Raji (cell line): ENCODE data around the gene AADACL2.

Experiments used
- POLR2A ChIP-seq: IDR thresholded peaks from 2 replicates; pipeline ENCODE4 v1.6.1; 2011; ENCODE audit warnings: low read depth, low read length, control low read depth; ENCODE audit not compliant: insufficient read depth

AADACL2 gene

GRCh38 chr3:151777880-151778279 lies 44.2 kb downstream of the AADACL2 start:
- no peak for TF ChIP-seq POLR2A

- no peak for TF ChIP-seq POLR2A
Measured at GRCh38 chr3:151787626-151788025, 53.9 kb downstream of the AADACL2 start.

GRCh38 chr3:151788401-151788800 lies 54.7 kb downstream of the AADACL2 start:
- TF ChIP-seq POLR2A, result no peak

DNA sequence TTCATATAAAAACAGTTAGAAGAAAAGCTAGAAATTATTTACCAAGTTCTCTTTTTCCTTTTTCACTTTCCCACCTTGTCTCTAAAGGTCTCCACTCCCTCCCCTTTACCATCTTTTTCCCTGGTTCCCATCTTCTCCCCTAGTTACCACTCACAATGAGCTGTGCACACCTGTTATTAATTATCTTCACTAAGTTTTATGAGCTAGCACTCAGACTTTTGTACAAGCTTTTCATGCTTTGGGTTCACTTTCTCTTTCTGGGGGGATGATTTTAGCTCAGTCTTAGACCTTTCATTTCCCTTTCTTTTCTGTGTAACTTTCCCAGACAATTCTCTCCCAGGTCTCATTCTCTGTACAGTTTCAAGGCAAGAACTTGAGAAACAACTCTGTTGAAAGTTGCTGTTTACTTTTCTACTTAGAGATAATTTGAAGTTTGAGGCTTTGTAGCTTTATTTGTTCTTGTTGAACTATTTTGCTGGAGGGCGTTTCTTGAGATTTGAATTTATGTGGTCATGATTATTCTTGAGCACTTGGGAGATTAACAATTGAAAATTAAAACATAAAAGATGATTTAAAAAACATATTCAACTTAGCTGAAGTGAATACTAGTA lies 56.2 kb downstream of the AADACL2 start:
- no peak for TF ChIP-seq POLR2A

- no peak for TF ChIP-seq POLR2A
Measured at GRCh38 chr3:151792411-151792810, 58.7 kb downstream of the AADACL2 start.

DNA sequence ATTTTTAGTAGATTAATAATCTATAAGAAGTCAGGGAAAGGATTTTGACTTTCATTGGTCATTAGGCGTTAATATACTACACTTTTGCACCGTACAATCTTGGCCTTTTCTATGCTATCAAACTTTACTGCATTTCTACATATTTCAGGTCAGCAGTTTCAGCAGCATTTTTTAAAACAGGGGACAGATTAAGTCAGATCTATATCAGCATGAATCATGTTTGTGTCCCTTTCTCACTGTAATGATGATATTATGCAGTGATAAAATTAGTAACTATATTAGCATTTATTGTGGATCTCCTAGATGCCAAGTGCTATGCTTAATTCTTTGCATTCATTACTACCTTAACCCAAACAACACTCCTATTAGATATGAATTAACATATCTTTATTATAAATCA lies 59.9 kb downstream of the AADACL2 start:
- no peak for TF ChIP-seq POLR2A

GRCh38 chr3:151794080-151794479 lies 60.4 kb downstream of the AADACL2 start:
- no peak for TF ChIP-seq POLR2A

DNA sequence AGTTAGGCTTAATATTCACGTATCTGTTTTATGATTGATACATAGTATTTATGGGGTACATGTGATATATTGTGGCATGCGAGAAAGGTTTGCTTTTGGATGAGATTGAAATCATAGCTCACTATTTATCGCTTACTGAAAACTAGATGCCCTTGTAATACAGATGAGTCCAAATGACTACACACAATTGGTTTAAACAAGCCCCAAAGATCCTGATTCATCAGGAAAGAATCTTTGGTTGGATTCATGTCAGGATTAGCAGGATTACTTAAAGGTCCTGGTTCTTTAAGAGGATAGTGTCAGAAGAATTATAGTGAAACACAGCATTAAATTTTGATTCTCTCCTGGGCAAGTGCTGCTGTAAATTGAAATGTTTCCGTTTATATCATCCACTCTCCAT lies 61.5 kb downstream of the AADACL2 start:
- TF ChIP-seq POLR2A, result no peak

DNA sequence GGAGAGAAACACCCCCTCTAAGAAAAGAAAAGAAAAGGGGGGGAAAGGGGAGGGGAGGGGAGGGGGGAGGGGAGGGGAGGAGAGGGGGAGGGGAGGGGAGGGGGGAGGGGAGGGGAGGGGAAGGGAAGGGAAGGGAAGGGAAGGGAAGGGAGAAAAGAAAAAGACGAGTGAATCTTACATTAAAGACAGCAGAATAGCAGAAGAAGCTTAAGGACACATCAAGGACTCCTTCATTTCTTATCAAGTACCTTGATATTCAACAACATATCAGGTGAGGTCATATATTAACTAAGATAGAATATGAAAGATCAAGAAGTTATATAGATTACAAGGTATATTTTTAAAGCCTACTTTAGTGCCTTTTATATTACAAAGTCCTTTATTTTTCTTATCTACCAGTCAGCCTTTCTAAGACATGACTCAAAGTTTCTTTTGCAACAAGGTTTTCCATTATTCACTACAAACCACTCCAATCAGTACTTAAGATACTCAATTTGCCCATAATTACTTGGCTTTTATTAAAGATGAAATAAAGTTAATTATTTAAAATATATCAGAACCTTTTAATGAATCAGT lies 62.5 kb downstream of the AADACL2 start:
- TF ChIP-seq POLR2A, result no peak

DNA sequence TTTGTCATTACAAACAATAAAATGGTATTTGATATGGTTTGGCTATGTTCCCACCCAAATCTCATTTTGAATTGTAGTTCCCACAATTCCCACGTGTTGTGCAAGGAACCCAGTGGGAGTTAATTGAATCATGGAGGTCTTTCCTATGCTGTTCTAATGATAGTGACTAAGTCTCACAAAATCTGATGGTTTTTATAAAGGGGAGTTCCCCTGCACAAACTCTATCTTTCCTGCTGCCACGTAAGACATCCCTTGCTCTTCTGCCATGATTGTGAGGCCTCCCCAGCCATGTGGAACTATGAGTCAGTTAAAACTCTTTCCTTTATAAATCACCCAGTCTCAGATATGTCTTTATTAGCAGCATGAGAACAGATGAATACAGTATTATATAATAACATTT lies 64.7 kb downstream of the AADACL2 start:
- no peak for TF ChIP-seq POLR2A

GRCh38 chr3:151800431-151800830 lies 66.7 kb downstream of the AADACL2 start:
- TF ChIP-seq POLR2A, result no peak

GRCh38 chr3:151804267-151804666 lies 70.5 kb downstream of the AADACL2 start:
- no peak for TF ChIP-seq POLR2A

GRCh38 chr3:151806838-151807237 lies 73.1 kb downstream of the AADACL2 start:
- no peak for TF ChIP-seq POLR2A
